Testis (tissue), 3 donors: Measurements from ENCODE around the gene VASH2. TPM values are rescaled to one million over a fixed set of nuclear protein-coding genes. Genes with fewer than 3 reads are reported as not detected.

Source experiments
- DNase-seq: peaks from one replicate; pipeline ENCODE4 v3.0.0-alpha.2; 2019
- H3K27ac ChIP-seq, 2 donors: fragments of 200-600 bp; sonication (generic); one replicate each; pipeline ENCODE4 v1.5.1; 2019
- H3K27me3 ChIP-seq: fragments of 200-600 bp; sonication (generic); one replicate; pipeline ENCODE4 v1.5.1; 2019
- H3K36me3 ChIP-seq: fragments of 200-600 bp; sonication (generic); one replicate; pipeline ENCODE4 v1.5.1; 2017; ENCODE audit warnings: low read depth; ENCODE audit errors: missing control alignments
- H3K4me1 ChIP-seq: fragments of 200-600 bp; sonication (generic); one replicate; pipeline ENCODE4 v1.5.1; 2019
- H3K4me3 ChIP-seq, 2 donors: fragments of 200-600 bp; sonication (generic); one replicate each; pipeline ENCODE4 v1.5.1; 2017 to 2019
- H3K9me3 ChIP-seq: fragments of 200-600 bp; sonication (generic); one replicate; pipeline ENCODE4 v1.5.1; 2017
- POLR2A ChIP-seq: fragments of 450-650 bp; IDR thresholded peaks from one replicate; pipeline ENCODE4 v1.6.1; 2017; ENCODE audit warnings: antibody characterized with exemption, mild to moderate bottlenecking, moderate library complexity
- WGBS, 2 donors: methylation state at CpG; one replicate each; pipeline ENCODE4 v1.1.5; 2018; 5-methylcytosine and 5-hydroxymethylcytosine counted together
- intact Hi-C: fragments of 100-400 bp; cut with DNase I; formaldehyde crosslinking; loops from one replicate; pipeline ENCODE4 v1.15.1; 2023; ENCODE audit warnings: low total_unique reads
- polyA plus RNA-seq: library from polyadenylated mRNA; stranded (reverse); fragments of 350-450 nt; fragmentation: Illumina TruSeq; extraction: RNeasy Lipid Tissue Mini Kit (QIAGEN cat#74804); gene quantifications from one replicate; pipeline ENCODE4 v1.2.3, GENCODE V29; 2014; ENCODE audit warnings: low read depth, low replicate concordance; ENCODE audit not compliant: insufficient read depth
- total RNA-seq, 2 donors: library from RNA; depleted of rRNA; stranded (reverse); fragments of >200 nt; gene quantifications; one replicate each; pipeline ENCODE4 v1.2.3, GENCODE V29; 2016
- TF ChIP-seq, protein P1 (sequence below), 3 experiments: fragments of 450-650 bp in 2 of 3; fragments of 200-600 bp in 1 of 3; sonication (generic) in 1 of 3; IDR thresholded peaks; one replicate each; pipeline ENCODE4 v1.5.1; 2016 to 2019; ENCODE audit warnings: antibody characterized with exemption in 3 of 3, mild to moderate bottlenecking in 2 of 3, moderate library complexity in 1 of 3

The VASH2 gene
- total and polyA plus RNA-seq, 3 donors from 2014 or later = 9.5 to 30.9 (median 18.0) TPM

GRCh38 chr1:212953321-212953720 lies 3.0 kb downstream of the VASH2 start:
- H3K9me3 ChIP-seq = no peaks in the 10 kb centered on the region
- H3K36me3 ChIP-seq = no peaks in the 10 kb centered on the region
- no peak for TF ChIP-seq POLR2A
- TF ChIP-seq, protein P1, sequence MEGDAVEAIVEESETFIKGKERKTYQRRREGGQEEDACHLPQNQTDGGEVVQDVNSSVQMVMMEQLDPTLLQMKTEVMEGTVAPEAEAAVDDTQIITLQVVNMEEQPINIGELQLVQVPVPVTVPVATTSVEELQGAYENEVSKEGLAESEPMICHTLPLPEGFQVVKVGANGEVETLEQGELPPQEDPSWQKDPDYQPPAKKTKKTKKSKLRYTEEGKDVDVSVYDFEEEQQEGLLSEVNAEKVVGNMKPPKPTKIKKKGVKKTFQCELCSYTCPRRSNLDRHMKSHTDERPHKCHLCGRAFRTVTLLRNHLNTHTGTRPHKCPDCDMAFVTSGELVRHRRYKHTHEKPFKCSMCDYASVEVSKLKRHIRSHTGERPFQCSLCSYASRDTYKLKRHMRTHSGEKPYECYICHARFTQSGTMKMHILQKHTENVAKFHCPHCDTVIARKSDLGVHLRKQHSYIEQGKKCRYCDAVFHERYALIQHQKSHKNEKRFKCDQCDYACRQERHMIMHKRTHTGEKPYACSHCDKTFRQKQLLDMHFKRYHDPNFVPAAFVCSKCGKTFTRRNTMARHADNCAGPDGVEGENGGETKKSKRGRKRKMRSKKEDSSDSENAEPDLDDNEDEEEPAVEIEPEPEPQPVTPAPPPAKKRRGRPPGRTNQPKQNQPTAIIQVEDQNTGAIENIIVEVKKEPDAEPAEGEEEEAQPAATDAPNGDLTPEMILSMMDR (IDR thresholded peaks at IDR 0.05) = no peak
- no peak for DNase-seq
- intact Hi-C loops = no loop called here
- H3K27me3 ChIP-seq = no peaks in the 10 kb centered on the region
- H3K4me3 ChIP-seq = no peak overlapping the region
- 69 to 78% methylated on average over 3 of the region's 3 CpGs for WGBS, 2 donors
- H3K4me1 ChIP-seq = peaks cover 3% of the 10 kb centered on the region
- no peak overlapping the region for H3K27ac ChIP-seq

DNA sequence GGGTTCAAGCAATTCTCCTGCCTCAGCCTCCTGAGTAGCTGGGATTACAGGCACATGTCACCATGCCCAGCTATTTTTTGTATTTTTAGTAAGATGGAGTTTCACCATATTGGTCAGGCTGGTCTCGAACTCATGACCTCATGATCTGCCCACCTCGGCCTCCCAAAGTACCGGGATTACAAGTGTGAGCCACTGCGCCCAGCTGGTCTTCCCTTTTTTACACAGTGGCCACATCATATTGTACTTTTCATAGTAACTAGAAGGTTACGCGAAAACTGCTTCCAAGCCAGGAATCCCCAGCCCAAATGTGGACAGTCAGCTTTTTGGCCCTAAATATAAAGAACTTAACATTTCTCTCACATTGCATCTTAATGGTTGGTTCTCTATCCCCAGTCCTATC lies 4.2 kb downstream of the VASH2 start:
- no peaks in the 10 kb centered on the region for H3K36me3 ChIP-seq
- H3K4me3 ChIP-seq = no peak overlapping the region
- peaks cover 3% of the 10 kb centered on the region for H3K4me1 ChIP-seq
- no peaks in the 10 kb centered on the region for H3K27me3 ChIP-seq
- H3K9me3 ChIP-seq = no peaks in the 10 kb centered on the region
- DNase-seq = no peak
- WGBS, 2 donors = 93 to 95% methylated on average over 6 of the region's 6 CpGs
- H3K27ac ChIP-seq = no peak overlapping the region
- intact Hi-C loops = no loop called here
- TF ChIP-seq, protein P1 (IDR thresholded peaks at IDR 0.05) = no peak
- no peak for TF ChIP-seq POLR2A

- 95 to 96% methylated on average over 3 of the region's 3 CpGs for WGBS, 2 donors
- no peaks in the 10 kb centered on the region for H3K27me3 ChIP-seq
- intact Hi-C loops = no loop called here
Observed at GRCh38 chr1:212955098-212955497, 4.8 kb downstream of the VASH2 start.

GRCh38 chr1:212955961-212956620 lies 5.8 kb downstream of the VASH2 start:
- intact Hi-C loops = no loop called here
- WGBS, 2 donors = 90 to 94% methylated on average over 8 of the region's 8 CpGs

More at GRCh38 chr1:212955098-212955497, 4.8 kb downstream of the VASH2 start:
- TF ChIP-seq, protein P1 (IDR thresholded peaks at IDR 0.05) = no peak
- Histone ChIP-seq H3K9me3 (no peaks in the 10 kb centered on the region), H3K27ac (no peak overlapping the region), H3K4me1 (peaks cover 3% of the 10 kb centered on the region), H3K36me3 (no peaks in the 10 kb centered on the region), H3K4me3 (no peak overlapping the region)
- DNase-seq = no peak

More at GRCh38 chr1:212955961-212956620, 5.8 kb downstream of the VASH2 start:
- no peaks in the 10 kb centered on the region for H3K9me3 ChIP-seq
- H3K27me3 ChIP-seq = no peaks in the 10 kb centered on the region
- no peak overlapping the region for H3K4me3 ChIP-seq
- H3K4me1 ChIP-seq = no peaks in the 10 kb centered on the region
- H3K36me3 ChIP-seq = no peaks in the 10 kb centered on the region
- no peak for DNase-seq
- H3K27ac ChIP-seq = no peak overlapping the region
- TF ChIP-seq, protein P1 (IDR thresholded peaks at IDR 0.05) = no peak
- TF ChIP-seq POLR2A = no peak
